Duodenal mucosa (tissue), 2 donors: ENCODE measurements around the gene SLC66A2.
A peak's percentile ranks its signal among the peaks of the same experiment; 100 is the strongest.

ENCODE experiments used
- H3K27ac ChIP-seq: one replicate; pipeline ENCODE4 v1.7.0; 2013; ENCODE audit warnings: low read depth, low read length
- H3K27me3 ChIP-seq, 2 donors: one replicate each; pipeline ENCODE4 v1.7.0; 2013; ENCODE audit warnings: low read length in 2 of 2, control low read depth in 1 of 2; ENCODE audit not compliant: insufficient read depth in 2 of 2, control insufficient read depth in 1 of 2
- H3K36me3 ChIP-seq, 2 donors: one replicate each; pipeline ENCODE4 v1.7.0; 2013; ENCODE audit warnings: low read length in 2 of 2, control low read depth in 1 of 2; ENCODE audit not compliant: insufficient read depth in 2 of 2, control insufficient read depth in 1 of 2
- H3K4me1 ChIP-seq, 2 donors: one replicate each; pipeline ENCODE4 v1.7.0; 2013; ENCODE audit warnings: low read length in 2 of 2, control low read depth in 1 of 2; ENCODE audit not compliant: insufficient read depth in 2 of 2, control insufficient read depth in 1 of 2
- H3K4me3 ChIP-seq, 2 donors: one replicate each; pipeline ENCODE4 v1.7.0; 2013; ENCODE audit warnings: low read length in 2 of 2, low read depth in 1 of 2
- H3K9ac ChIP-seq, 2 donors: one replicate each; pipeline ENCODE4 v1.7.0; 2013; ENCODE audit warnings: low read length in 2 of 2, low read depth in 1 of 2
- H3K9me3 ChIP-seq, 2 donors: one replicate each; pipeline ENCODE4 v1.7.0; 2013; ENCODE audit warnings: low read length in 2 of 2, control low read depth in 1 of 2; ENCODE audit not compliant: control insufficient read depth in 1 of 2

Gene SLC66A2

GRCh38 chr18:79937103-79937860 lies 14.2 kb downstream of the SLC66A2 start:
- H3K27ac ChIP-seq = no peak overlapping the region
- H3K4me3 ChIP-seq = no peak overlapping the region
- no peak overlapping the region for H3K9ac ChIP-seq
- peaks cover 8 to 9% of the 10 kb centered on the region in 2 donors for H3K9me3 ChIP-seq
- H3K27me3 ChIP-seq = no peaks in the 10 kb centered on the region
- H3K4me1 ChIP-seq = peaks cover 8 to 18% of the 10 kb centered on the region in 2 donors
- peaks cover 5 to 49% of the 10 kb centered on the region in 2 donors for H3K36me3 ChIP-seq

- Histone ChIP-seq H3K4me1 (peaks cover 8 to 15% of the 10 kb centered on the region in 2 donors), H3K9me3 (peaks cover 8 to 9% of the 10 kb centered on the region in 2 donors), H3K27me3 (no peaks in the 10 kb centered on the region), H3K36me3 (peaks cover 5 to 43% of the 10 kb centered on the region in 2 donors), H3K27ac (no peak overlapping the region), H3K4me3 (no peak overlapping the region), H3K9ac (no peak overlapping the region)
Measured at GRCh38 chr18:79936641-79937040, 14.8 kb downstream of the SLC66A2 start.

- peaks cover 9 to 14% of the 10 kb centered on the region in 2 donors for H3K9me3 ChIP-seq
Measured at GRCh38 chr18:79935925-79936324, 15.5 kb downstream of the SLC66A2 start.

GRCh38 chr18:79935499-79935898 lies 16.0 kb downstream of the SLC66A2 start:
- Histone ChIP-seq H3K27me3 (no peaks in the 10 kb centered on the region), H3K4me3 (no peak overlapping the region), H3K27ac (no peak overlapping the region), H3K36me3 (peaks cover 5 to 33% of the 10 kb centered on the region in 2 donors), H3K9ac (no peak overlapping the region), H3K9me3 (peaks cover 9 to 16% of the 10 kb centered on the region in 2 donors), H3K4me1 (peaks cover 8 to 15% of the 10 kb centered on the region in 2 donors)

More at GRCh38 chr18:79935925-79936324, 15.5 kb downstream of the SLC66A2 start:
- peaks cover 8 to 15% of the 10 kb centered on the region in 2 donors for H3K4me1 ChIP-seq
- no peak overlapping the region for H3K27ac ChIP-seq
- no peak overlapping the region for H3K4me3 ChIP-seq
- H3K27me3 ChIP-seq = no peaks in the 10 kb centered on the region
- H3K9ac ChIP-seq = no peak overlapping the region
- H3K36me3 ChIP-seq = peaks cover 5 to 37% of the 10 kb centered on the region in 2 donors

- Histone ChIP-seq H3K36me3 (peaks cover 5 to 30% of the 10 kb centered on the region in 2 donors), H3K9me3 (peaks cover 9 to 20% of the 10 kb centered on the region in 2 donors), H3K4me1 (peaks cover 8 to 15% of the 10 kb centered on the region in 2 donors), H3K27me3 (no peaks in the 10 kb centered on the region), H3K27ac (no peak overlapping the region), H3K9ac (no peak overlapping the region), H3K4me3 (no peak overlapping the region)
Measured at GRCh38 chr18:79935098-79935480, 16.4 kb downstream of the SLC66A2 start.

- Histone ChIP-seq H3K4me1 (peaks cover 8 to 15% of the 10 kb centered on the region in 2 donors), H3K9ac (no peak overlapping the region), H3K36me3 (peaks cover 9 to 35% of the 10 kb centered on the region in 2 donors), H3K27ac (peak overlapping the region; percentile 22), H3K9me3 (peaks cover 15 to 26% of the 10 kb centered on the region in 2 donors), H3K4me3 (no peak overlapping the region), H3K27me3 (no peaks in the 10 kb centered on the region)
Measured at GRCh38 chr18:79934311-79935097, 16.9 kb downstream of the SLC66A2 start.

- Histone ChIP-seq H3K27ac (no peak overlapping the region), H3K36me3 (peaks cover 16 to 40% of the 10 kb centered on the region in 2 donors)
Measured at GRCh38 chr18:79933765-79934164, 17.7 kb downstream of the SLC66A2 start.

GRCh38 chr18:79932907-79933306 lies 18.5 kb downstream of the SLC66A2 start:
- Histone ChIP-seq H3K9ac (no peak overlapping the region), H3K27me3 (no peaks in the 10 kb centered on the region), H3K27ac (no peak overlapping the region), H3K36me3 (peaks cover 20 to 45% of the 10 kb centered on the region in 2 donors), H3K4me1 (peaks cover 8 to 15% of the 10 kb centered on the region in 2 donors), H3K4me3 (no peak overlapping the region), H3K9me3 (peaks cover 26 to 37% of the 10 kb centered on the region in 2 donors)

More at GRCh38 chr18:79933765-79934164, 17.7 kb downstream of the SLC66A2 start:
- Histone ChIP-seq H3K27me3 (no peaks in the 10 kb centered on the region), H3K9me3 (peaks cover 22 to 34% of the 10 kb centered on the region in 2 donors), H3K4me1 (peaks cover 8 to 15% of the 10 kb centered on the region in 2 donors), H3K9ac (no peak overlapping the region), H3K4me3 (no peak overlapping the region)

- H3K9ac ChIP-seq = no peak overlapping the region
- peaks cover 20 to 39% of the 10 kb centered on the region in 2 donors for H3K36me3 ChIP-seq
- peaks cover 8 to 15% of the 10 kb centered on the region in 2 donors for H3K4me1 ChIP-seq
- H3K27ac ChIP-seq = no peak overlapping the region
- peaks cover 26 to 37% of the 10 kb centered on the region in 2 donors for H3K9me3 ChIP-seq
- H3K27me3 ChIP-seq = no peaks in the 10 kb centered on the region
- H3K4me3 ChIP-seq = no peak overlapping the region
Measured at GRCh38 chr18:79931475-79931874, 20.0 kb downstream of the SLC66A2 start.
